Activated gamma-delta T cell treated with anti-CD3 and anti-CD28 coated beads, Interleukin-2, amount 50 U/mL, for 16 hours (primary cell): Measurements from ENCODE around the gene PCDHGA1.
"Not testable (repeated sequence)": the region's sequence is repeated elsewhere in the genome, so short reads cannot be mapped to it uniquely, and the experiment has no call there.

Source experiments
- DNase-seq: peaks from one replicate; pipeline ENCODE4 v3.0.0-alpha.2; 2020; ENCODE audit warnings: low read depth

PCDHGA1 gene

DNA sequence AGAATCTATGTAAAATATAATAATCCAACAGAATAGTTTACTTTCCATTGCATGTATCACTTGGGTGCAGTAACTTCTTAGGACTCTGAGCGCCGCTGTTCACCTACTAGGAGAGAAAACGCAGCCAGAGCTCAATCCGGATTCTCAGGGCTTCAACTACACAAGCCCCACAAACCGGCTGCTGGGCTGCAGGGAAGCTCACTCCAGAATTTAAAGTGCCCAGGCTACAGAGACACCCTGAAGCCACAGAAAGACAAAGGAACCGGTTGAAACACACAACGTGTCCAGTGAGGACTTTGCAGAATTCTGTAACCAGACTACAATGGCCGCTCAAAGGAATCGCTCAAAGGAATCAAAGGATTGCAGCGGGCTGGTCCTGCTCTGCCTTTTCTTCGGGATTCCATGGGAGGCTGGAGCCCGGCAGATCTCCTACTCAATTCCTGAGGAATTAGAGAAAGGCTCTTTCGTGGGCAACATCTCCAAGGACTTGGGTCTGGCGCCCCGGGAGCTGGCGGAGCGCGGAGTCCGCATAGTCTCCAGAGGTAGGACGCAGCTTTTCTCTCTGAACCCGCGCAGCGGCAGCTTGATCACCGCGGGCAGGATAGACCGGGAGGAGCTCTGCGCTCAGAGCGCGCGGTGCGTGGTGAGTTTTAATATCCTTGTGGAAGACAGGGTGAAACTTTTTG is 82.7 kb downstream of the PCDHGA1 start, which contains the start of gene PCDHGA10:
PCDHGA10 (plus strand) TSS at position 134 of the 686 bp plus-strand sequence; CDS start at position 323, 189 bp downstream.
- no peak for DNase-seq

DNA sequence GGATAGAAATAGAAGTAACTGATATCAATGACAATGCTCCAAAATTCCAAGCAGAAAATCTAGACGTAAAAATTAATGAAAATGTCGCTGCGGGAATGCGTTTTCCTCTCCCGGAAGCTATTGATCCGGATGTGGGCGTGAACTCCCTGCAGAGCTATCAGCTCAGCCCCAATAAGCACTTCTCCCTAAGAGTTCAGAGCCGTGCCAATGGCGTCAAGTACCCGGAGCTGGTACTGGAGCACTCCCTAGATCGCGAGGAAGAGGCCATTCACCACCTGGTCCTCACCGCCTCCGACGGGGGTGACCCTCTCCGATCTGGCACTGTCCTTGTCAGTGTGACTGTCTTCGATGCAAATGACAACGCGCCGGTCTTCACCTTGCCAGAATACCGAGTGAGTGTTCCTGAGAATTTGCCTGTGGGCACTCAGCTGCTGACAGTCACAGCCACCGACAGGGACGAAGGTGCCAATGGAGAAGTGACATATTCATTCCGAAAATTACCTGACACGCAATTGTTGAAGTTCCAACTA is 83.3 kb downstream of the PCDHGA1 start:
- no peak for DNase-seq

DNA sequence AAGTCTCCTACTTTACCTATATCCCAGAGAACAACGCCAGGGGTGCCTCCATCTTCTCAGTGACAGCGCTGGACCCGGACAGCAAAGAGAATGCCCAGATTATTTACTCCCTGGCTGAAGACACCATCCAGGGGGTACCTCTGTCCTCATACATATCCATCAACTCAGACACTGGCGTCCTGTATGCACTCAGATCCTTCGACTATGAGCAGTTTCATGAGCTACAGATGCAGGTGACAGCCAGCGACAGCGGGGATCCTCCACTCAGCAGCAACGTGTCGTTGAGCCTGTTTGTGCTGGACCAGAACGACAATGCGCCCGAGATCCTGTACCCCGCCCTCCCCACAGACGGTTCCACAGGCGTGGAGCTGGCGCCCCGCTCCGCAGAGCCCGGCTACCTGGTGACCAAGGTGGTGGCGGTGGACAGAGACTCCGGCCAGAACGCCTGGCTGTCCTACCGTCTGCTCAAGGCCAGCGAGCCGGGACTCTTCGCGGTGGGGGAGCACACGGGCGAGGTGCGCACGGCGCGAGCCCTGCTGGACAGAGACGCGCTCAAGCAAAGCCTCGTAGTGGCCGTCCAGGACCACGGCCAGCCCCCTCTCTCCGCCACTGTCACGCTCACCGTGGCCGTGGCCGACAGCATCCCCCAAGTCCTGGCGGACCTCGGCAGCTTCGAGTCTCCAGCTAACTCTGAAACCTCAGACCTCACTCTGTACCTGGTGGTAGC is 84.4 kb downstream of the PCDHGA1 start:
- not testable (repeated sequence) for DNase-seq

GRCh38 chr5:141415275-141415618 is 84.9 kb downstream of the PCDHGA1 start:
- DNase-seq: not testable (repeated sequence)

DNA sequence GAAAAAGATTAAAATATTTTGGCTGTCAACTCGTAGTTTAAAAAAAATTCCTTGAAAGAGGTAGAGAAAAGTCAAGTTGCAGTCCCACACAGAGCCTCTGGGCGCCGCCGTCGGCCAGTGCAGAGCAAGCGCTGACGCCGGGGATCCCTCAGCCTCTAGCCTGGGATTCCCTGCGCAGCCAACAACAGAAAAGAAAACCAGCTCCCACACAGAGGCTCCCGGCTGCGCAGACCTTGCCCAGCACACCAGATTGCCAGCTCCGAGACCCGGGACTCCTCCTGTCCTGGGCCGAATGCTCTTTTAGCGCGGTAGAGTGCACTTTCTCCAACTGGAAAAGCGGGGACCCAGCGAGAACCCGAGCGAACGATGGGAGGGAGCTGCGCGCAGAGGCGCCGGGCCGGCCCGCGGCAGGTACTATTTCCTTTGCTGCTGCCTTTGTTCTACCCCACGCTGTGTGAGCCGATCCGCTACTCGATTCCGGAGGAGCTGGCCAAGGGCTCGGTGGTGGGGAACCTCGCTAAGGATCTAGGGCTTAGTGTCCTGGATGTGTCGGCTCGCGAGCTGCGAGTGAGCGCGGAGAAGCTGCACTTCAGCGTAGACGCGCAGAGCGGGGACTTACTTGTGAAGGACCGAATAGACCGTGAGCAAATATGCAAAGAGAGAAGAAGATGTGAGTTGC is 87.3 kb downstream of the PCDHGA1 start, which contains the start of gene PCDHGB7:
PCDHGB7 (plus strand) TSS at position 184 of the 679 bp plus-strand sequence; CDS start at position 367, 183 bp downstream.
- not testable (repeated sequence) for DNase-seq

DNA sequence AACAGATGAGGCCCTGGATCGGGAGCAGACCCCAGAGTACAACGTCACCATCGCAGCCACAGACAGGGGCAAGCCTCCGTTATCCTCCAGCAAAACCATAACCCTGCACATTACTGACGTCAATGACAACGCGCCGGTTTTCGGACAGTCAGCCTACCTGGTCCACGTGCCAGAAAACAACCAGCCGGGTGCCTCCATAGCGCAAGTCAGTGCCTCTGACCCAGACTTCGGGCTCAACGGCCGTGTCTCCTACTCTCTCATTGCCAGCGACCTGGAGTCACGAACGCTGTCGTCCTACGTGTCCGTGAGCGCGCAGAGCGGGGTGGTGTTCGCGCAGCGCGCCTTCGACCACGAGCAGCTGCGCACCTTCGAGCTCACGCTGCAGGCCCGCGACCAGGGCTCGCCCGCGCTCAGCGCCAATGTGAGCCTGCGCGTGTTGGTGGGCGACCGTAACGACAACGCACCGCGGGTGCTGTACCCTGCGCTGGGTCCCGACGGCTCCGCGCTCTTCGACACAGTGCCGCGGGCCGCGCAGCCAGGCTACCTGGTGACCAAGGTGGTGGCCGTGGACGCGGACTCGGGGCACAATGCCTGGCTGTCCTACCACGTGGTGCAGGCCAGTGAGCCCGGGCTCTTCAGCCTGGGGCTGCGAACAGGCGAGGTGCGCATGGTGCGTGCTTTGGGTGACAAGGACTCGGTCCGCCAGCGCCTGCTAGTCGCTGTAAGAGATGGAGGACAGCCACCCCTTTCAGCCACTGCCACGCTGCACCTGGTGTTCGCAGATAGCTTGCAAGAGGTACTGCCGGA is 89.0 kb downstream of the PCDHGA1 start:
- no peak for DNase-seq

GRCh38 chr5:141420855-141421488 is 90.7 kb downstream of the PCDHGA1 start, which contains the start of gene PCDHGA11:
Gene PCDHGA11, plus strand, starts transcription at chr5:141421051. Its CDS starts 177 bp downstream, at chr5:141421228.
- DNase-seq: no peak

GRCh38 chr5:141421489-141421855 is 91.2 kb downstream of the PCDHGA1 start:
- no peak for DNase-seq

GRCh38 chr5:141422742-141423291 is 92.5 kb downstream of the PCDHGA1 start:
- no peak for DNase-seq

GRCh38 chr5:141427783-141428426 is 97.6 kb downstream of the PCDHGA1 start:
- no peak for DNase-seq

DNA sequence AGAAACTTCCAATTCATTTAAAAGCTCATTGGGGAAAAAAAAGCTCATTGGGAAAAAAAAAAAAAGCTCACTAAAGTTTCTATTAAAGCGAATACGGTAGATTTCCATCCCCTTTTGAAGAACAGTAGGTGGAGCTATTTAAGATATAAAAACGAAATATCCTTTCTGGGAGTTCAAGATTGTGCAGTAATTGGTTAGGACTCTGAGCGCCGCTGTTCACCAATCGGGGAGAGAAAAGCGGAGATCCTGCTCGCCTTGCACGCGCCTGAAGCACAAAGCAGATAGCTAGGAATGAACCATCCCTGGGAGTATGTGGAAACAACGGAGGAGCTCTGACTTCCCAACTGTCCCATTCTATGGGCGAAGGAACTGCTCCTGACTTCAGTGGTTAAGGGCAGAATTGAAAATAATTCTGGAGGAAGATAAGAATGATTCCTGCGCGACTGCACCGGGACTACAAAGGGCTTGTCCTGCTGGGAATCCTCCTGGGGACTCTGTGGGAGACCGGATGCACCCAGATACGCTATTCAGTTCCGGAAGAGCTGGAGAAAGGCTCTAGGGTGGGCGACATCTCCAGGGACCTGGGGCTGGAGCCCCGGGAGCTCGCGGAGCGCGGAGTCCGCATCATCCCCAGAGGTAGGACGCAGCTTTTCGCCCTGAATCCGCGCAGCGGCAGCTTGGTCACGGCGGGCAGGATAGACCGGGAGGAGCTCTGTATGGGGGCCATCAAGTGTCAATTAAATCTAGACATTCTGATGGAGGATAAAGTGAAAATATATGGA is 100.2 kb downstream of the PCDHGA1 start, which contains the start of gene PCDHGA12:
PCDHGA12 (plus strand) TSS at position 176 of the 782 bp plus-strand sequence; CDS start at position 429, 253 bp downstream.
- no peak for DNase-seq

GRCh38 chr5:141431286-141431685 is 101.0 kb downstream of the PCDHGA1 start:
- DNase-seq: no peak

DNA sequence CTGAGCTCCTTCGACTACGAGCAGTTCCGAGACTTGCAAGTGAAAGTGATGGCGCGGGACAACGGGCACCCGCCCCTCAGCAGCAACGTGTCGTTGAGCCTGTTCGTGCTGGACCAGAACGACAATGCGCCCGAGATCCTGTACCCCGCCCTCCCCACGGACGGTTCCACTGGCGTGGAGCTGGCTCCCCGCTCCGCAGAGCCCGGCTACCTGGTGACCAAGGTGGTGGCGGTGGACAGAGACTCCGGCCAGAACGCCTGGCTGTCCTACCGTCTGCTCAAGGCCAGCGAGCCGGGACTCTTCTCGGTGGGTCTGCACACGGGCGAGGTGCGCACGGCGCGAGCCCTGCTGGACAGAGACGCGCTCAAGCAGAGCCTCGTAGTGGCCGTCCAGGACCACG is 102.0 kb downstream of the PCDHGA1 start:
- not testable (repeated sequence) for DNase-seq

DNA sequence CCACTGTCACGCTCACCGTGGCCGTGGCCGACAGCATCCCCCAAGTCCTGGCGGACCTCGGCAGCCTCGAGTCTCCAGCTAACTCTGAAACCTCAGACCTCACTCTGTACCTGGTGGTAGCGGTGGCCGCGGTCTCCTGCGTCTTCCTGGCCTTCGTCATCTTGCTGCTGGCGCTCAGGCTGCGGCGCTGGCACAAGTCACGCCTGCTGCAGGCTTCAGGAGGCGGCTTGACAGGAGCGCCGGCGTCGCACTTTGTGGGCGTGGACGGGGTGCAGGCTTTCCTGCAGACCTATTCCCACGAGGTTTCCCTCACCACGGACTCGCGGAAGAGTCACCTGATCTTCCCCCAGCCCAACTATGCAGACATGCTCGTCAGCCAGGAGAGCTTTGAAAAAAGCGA is 102.4 kb downstream of the PCDHGA1 start:
- not testable (repeated sequence) for DNase-seq

GRCh38 chr5:141434006-141434405 is 103.7 kb downstream of the PCDHGA1 start:
- no peak for DNase-seq

- no peak for DNase-seq
These were observed 106.9 kb downstream of the PCDHGA1 start for GRCh38 chr5:141437221-141437620.

- DNase-seq: no peak
These were observed 109.3 kb downstream of the PCDHGA1 start for GRCh38 chr5:141439411-141440141.

DNA sequence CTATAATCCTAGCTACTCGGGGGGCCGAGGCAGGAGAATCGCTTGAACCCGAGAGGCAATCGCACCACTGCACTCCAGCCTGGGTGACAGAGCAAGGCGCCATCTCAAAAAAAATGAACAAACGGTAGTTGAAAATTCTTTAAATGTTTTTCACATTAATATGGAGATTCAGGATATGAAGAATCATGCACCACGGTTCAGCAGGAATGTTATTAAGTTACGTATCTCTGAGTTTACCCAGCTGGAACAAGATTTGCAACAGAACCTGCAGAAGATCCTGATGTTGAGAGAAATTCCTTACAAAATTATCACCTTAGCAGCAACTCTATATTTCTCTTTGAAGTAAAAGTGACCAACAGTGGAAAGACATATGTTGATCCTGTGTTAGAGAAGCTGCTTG is 110.0 kb downstream of the PCDHGA1 start:
- DNase-seq: no peak
